Stimulated activated CD8-positive, alpha-beta memory T cell treated with anti-CD3 and anti-CD28 coated beads, Interleukin-4, amount 100 ng/mL, for 48 hours (primary cell): Measurements from ENCODE around the gene CDC42BPA.
"Not testable (repeated sequence)": the region's sequence is repeated elsewhere in the genome, so short reads cannot be mapped to it uniquely, and the experiment has no call there.

Experiments used
- DNase-seq: peaks from one replicate; pipeline ENCODE4 v3.0.0-alpha.2; 2020

Gene CDC42BPA

GRCh38 chr1:227210604-227211003 is 107.7 kb downstream of the CDC42BPA start:
- no peak for DNase-seq

DNA sequence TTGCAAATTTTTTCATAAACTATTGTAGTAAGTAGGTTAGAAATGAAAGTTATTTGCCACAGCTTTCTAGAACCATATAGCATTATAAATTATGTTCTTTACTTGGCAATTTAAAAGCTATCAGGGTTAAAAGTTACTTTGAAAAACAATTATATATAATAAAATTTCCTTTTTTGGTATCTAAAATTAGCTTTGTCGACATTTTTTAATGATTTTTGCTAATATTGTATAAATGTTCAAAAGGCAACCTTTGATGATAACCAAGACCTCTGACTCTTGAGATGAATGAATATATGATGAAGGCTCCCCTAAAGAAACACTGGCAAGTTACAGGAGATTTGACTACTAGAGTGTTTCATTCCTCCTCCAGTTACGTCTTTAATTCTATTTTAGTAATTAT is 121.2 kb downstream of the CDC42BPA start:
- no peak for DNase-seq

GRCh38 chr1:227192163-227192562 is 126.1 kb downstream of the CDC42BPA start:
- DNase-seq = peak; percentile 38

DNA sequence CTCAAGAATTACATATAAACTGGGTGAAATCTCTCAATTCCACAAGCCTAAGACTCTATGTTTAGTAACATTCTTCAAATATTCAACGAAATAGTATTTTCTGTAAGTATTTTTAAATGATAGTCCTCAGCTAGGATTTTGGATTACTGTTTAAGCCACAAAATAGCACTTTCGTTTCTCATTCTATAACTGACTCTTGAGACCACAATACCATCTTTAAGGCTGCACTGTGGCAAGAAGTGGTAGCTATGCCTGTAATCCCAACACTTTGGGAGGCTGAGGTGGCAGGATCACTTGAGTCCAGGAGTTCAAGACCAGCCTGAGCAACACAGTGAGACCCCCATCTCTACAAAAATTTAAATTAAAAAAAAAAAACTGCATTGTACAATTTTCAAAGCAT is 126.7 kb downstream of the CDC42BPA start:
- no peak for DNase-seq

DNA sequence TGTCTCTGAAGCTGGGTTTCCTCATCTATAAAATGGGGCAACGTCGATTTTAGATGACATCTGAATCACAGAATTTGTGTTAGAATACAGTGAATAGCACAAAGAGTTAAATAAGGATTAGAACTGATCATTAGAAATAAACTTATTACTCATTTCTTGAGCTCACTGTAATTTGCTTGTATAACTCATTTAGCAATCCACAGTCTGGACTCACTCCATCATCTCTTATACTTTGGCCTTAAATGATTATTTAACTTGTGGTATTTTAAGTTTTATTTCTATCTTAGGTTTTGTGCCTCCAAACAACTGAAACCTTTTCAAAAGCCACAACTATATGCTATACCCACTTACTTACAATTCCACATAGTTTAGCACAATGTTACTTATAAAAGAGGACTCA is 128.0 kb downstream of the CDC42BPA start:
- no peak for DNase-seq

DNA sequence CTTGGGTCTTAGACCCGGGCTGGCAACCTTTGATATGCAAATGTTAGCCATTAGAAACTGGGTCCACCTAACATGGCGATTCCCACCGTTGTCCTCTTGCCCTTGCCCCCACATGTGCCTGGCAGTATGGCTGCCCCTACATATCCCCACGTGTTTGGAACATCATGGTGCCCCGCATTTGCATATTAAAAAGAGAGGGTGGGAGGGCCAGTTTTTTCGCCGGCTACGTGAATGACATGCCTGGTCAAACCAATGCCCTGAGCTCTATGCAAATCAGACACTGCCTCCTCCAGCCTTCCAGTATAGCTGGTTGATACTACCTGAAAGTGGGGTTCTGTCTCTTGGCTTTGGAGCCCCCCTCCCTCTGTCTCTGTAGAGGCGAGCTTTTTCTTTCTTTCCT is 133.0 kb downstream of the CDC42BPA start:
- no peak for DNase-seq

GRCh38 chr1:227182012-227182411 is 136.3 kb downstream of the CDC42BPA start:
- DNase-seq = no peak

- DNase-seq = no peak
Measured at GRCh38 chr1:227175611-227176010, 142.7 kb downstream of the CDC42BPA start.

DNA sequence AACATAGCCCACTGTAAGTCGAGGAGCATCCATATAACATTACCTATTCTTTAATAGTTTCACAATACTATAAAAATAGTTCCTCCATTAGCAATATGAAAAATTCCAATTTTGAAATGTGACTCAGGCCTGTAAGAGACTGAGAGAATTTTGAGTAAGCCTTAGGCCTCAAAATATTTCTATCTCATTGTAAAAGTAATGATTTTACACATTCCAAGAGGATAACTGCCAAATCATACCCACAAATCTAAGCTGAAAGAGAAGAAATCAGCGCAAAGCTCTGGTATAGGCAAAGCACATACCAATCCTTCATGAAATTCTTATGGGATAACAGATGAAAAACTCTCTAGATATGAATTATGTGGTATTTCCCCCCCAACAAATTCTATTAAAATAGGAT is 144.1 kb downstream of the CDC42BPA start:
- no peak for DNase-seq

- DNase-seq = no peak
Measured at GRCh38 chr1:227170361-227171166, 147.7 kb downstream of the CDC42BPA start.

DNA sequence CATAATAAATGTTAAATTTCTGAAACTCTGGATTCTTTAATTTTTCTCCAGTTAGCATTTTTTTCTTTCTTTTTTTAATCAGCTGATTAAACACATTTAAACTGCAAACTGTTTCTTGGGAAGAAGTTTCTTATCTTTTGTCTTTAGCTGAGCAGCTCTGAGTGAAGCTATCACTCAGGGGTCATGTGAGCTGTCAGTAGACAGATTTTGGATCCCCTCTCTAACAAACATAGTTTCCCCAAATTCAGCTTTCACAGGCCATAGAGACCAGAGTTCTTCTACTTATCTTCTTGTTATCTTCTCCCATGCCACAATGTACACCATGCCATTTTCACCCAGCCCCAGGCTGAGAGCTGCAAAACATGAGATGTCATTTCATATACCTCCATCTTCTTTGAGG is 148.9 kb downstream of the CDC42BPA start:
- DNase-seq = no peak

GRCh38 chr1:227167276-227168101 is 150.8 kb downstream of the CDC42BPA start:
- DNase-seq = no peak

- DNase-seq = no peak
Measured at GRCh38 chr1:227166559-227166958, 151.7 kb downstream of the CDC42BPA start.

GRCh38 chr1:227161470-227161869 is 156.8 kb downstream of the CDC42BPA start:
- no peak for DNase-seq

- no peak for DNase-seq
Measured at GRCh38 chr1:227156520-227156919, 161.8 kb downstream of the CDC42BPA start.

DNA sequence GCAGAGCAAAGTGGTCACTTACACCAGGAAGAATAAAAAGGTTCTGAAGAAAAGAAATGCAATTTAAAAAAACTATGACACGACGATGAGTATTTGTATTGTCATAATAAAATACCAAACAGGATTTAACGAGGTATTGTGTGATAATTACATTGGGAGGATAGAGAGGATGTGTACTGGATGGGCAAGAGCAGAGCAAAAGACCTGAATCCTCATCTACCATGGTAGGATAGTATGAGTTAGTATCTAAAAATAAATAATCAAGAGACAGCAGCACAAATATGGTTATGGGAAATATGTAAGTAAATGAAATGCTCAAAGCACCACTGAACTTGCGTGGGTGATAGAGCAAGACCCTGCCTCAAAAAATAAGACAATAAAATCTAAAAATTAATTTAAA is 162.6 kb downstream of the CDC42BPA start:
- no peak for DNase-seq

DNA sequence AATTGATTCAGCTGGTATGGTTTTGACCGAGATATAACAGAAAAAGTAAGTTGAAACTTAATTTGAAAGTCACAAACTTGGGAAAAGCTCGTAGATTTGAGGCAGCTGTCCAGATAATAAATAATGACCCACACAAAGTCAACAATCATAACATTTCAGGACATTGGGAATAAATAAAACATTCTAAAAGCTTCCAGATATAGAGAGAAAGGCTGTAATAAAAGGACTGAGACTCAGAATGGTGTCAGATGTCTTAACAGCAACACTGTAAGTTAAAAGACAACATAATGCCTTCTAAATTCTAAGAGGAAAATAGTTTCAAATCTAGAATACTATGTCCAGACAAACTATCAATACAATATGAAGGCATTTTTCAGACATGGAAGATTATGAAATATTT is 163.3 kb downstream of the CDC42BPA start:
- no peak for DNase-seq

GRCh38 chr1:227152525-227152924 is 165.8 kb downstream of the CDC42BPA start:
- no peak for DNase-seq

DNA sequence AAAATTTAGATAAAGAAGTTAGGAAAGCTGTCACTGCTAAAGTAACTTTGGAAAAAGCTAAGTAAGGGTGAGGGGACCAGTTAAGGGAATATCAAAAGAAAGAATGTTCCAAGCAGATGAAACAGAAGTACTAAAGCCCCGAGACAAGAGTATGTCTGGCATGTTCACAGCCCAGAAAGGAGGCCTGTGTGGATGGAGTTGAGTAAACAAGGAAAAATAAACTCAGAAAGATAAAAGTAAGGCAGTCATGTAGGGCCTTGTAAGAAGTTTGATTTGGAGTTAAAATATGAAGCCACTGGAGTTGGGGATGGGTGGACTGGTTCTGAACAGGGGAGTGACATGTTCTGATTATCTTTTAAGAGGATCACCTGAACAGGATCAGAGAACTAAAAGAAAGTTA is 177.9 kb downstream of the CDC42BPA start:
- no peak for DNase-seq

GRCh38 chr1:227136210-227136820 is 182.0 kb downstream of the CDC42BPA start:
- DNase-seq = no peak

- DNase-seq = no peak
Measured at GRCh38 chr1:227134686-227135314, 183.5 kb downstream of the CDC42BPA start.

- DNase-seq = not testable (repeated sequence)
Measured at GRCh38 chr1:227132695-227133094, 185.6 kb downstream of the CDC42BPA start.

DNA sequence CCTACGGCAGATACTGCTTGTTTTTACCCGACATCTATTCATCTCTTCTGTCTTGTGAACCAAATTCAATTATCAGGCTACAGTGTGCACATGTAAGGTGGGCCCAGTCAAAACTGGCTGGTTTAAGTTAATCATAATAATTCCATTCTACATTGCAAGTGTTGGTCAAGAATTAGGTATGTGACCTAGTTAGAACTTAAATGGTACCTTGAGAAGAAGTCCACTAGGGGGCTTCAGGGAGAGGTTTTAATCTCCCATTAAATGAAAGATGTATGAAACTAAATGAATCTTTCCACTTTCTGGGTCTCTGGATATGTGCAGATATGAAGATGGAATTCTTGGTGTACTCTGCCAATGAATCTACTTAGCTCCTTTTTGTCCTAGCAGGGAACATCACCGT is 187.1 kb downstream of the CDC42BPA start:
- DNase-seq = no peak
